Subcutaneous adipose tissue (tissue), 4 donors: Measurements from ENCODE around the gene CDKN2B-AS1. TPM values are rescaled to one million over a fixed set of nuclear protein-coding genes. Genes with fewer than 3 reads are reported as not detected.

Experiments used
- total RNA-seq, 4 donors: library from RNA; depleted of rRNA; stranded (reverse); fragments of >200 nt; gene quantifications; one replicate each; pipeline ENCODE4 v1.1.0, GENCODE V29; 2016
- TF ChIP-seq, protein P1 (sequence below): fragments of 450-650 bp; IDR thresholded peaks from one replicate; pipeline ENCODE4 v1.5.1; 2016; ENCODE audit warnings: low read depth, mild to moderate bottlenecking, control low read depth, antibody characterized with exemption, moderate library complexity

CDKN2B-AS1 gene
- total RNA-seq, 4 donors from 2014 or later: 6.1 TPM; not detected in 3

DNA sequence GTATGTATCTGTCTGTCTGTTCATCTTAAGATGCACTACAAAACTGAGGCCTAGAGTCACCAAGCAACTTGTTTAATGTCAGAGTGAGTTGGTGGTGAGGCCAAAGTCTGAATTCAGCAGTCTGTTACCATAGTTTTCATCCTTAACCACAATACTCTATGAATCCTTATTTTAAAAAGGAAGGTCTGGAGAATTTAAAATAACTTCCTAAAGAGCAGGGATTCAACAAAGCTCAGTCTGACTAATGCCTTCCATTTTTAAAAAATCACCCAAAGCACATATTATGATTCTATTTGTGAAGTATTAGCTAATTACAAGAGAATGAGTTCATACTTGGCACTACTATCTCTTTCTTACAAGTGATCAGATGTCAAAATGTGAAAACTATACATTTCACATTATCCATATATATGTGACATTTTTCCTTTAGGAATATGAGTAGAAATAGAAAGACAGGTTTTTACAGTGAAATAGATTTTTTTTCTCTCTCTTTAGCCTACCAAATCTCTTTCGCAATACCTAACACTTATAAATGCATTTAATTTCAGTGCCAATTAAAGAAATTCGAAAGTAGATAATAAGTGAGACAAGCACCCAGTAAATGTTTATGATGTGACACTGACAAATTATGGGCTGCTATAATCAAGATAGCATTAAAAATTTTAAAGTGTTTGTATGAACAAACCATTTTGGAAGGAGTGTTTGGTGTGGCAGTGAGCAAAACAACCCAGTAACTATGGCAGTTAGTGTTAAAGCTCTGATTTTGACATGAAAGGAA lies 116.8 kb downstream of the CDKN2B-AS1 start:
- TF ChIP-seq, protein P1, sequence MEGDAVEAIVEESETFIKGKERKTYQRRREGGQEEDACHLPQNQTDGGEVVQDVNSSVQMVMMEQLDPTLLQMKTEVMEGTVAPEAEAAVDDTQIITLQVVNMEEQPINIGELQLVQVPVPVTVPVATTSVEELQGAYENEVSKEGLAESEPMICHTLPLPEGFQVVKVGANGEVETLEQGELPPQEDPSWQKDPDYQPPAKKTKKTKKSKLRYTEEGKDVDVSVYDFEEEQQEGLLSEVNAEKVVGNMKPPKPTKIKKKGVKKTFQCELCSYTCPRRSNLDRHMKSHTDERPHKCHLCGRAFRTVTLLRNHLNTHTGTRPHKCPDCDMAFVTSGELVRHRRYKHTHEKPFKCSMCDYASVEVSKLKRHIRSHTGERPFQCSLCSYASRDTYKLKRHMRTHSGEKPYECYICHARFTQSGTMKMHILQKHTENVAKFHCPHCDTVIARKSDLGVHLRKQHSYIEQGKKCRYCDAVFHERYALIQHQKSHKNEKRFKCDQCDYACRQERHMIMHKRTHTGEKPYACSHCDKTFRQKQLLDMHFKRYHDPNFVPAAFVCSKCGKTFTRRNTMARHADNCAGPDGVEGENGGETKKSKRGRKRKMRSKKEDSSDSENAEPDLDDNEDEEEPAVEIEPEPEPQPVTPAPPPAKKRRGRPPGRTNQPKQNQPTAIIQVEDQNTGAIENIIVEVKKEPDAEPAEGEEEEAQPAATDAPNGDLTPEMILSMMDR: no peak

DNA sequence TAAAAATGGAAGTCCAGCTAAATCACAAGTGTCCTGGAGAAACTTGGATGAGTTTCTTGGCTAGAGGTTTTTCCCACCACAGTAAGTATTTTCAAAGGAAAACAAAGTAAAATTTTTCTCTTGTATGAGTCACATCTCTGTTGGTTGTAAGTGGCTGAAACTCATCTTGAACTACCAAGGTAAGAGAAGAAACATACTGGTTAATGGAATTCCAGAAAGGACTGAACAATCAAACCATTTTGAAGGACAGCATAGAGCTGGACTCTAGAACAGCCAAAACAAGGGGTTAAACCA lies 117.3 kb downstream of the CDKN2B-AS1 start:
- TF ChIP-seq, protein P1: no peak

DNA sequence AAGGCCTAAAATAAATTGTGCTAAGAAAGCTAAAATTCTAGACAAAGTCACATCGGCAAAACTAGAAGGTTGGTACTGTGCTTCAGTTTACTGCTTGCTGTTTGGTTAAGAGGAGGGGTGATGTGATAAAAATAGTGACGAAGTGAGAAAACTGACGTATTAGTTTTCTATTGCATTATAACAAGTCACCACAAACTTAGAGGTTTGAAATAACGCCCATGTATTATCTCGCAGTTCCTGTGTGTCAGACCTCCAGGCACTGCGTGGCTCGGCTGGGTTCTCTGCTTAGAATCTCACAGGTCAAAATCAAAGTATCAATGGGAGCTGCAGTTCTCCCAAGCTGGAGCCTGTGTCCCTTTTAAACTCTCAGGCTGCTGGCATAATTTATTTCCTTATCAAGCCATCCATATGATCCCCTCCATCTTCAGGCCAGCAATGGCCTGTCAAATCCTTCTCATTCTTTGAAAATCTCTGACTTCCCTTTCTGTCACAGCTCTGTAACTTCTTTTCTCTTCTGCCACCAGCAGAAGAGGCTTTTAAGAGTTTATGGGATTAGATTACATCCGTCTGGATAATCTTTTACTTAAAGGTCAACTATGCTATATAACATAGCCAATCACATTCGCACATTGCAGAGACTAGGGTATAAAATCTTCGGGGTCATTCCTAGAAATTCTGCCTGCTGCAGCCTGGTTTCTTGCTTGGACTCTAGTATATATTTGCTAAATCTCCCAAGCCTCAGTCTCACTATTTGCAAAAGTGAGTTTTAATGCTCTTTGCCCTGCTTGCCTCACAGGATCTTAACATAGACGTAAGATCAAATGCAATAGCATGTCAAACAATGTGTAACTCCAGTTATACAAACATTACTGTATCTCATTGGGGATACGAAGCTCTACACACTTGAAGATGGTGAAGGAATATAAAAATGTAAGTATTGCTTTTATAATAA lies 118.6 kb downstream of the CDKN2B-AS1 start:
- TF ChIP-seq, protein P1: no peak

DNA sequence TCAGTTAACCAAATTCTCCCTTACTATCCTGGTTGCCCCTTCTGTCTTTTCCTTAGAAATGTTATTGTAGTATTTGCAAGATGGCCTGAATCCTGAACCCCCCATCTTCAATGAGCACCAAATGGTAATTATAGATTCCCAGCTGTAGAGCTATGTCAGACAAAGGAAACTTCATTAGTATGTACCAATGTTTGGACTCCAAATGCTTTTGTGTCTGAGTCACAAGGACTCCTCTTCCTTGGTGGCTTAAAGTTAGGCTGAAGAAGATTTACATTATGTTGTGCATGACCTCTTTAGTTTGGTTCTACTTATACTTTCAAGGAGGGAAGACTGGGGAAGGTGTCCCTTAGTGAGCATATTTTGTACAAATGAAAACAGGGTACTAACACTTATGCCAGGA lies 120.4 kb downstream of the CDKN2B-AS1 start:
- TF ChIP-seq, protein P1: no peak

DNA sequence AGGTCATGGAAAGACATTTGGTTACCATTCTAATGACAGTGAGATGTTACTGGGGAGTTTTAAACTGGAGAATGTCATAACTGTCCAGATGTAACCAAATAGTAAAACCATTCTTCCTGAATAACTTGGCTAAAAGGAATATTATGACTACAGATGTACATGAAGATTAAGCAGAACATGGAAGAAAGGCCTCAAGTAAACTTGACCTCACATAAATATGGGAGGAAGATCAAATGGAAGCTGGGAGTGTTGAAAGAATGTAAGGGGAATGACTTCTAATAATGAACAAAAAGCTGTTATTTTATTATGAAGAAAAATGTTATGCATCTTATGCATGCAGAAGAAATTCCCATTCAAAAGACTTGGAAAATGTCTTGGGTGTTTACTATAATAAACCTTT lies 122.2 kb downstream of the CDKN2B-AS1 start:
- TF ChIP-seq, protein P1: no peak

DNA sequence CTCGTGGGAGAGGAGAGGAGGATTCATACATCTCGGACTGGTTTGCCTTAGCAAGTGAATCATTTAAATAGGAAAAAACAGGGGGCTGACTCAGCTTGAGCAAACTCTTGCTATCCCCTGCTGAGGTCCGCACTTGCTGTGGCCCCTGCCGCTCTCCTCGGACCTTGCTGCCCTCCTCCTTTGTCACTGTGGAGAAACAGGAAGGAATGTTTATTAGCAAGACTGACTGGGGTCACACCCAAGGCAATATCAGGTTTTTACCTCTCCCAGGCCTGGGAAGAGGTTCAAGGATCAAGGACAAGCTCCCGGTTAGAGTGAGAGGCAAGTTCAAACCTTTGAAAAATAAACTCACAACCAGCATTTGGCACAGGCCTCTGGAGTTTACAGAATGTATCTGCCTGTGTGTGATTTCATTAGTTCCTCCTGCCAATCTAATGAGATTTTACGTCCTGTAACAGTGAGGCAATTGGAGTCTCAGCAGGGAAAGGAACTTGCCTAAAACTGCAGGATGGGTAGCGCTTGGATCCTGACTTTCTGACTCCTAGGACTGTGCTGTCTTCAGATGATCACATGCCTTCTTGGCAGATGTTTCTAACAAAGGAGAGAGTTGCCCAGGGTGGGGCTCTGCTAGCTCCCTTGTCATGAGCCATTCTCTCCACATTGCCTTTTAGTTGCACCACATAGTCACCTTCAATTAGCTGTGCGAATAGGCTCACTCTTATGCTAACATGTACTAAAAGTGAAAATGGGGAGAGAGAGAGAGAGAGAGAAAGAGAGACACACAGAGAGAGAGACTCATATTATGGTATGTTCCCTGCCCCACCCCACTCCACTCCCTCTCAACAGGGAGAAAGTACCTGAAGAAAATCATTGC lies 123.2 kb downstream of the CDKN2B-AS1 start:
- TF ChIP-seq, protein P1: no peak
